ENCODE results near the gene ARHGDIA.
A peak's percentile ranks its signal among the peaks of the same experiment; 100 is the strongest.

Gene ARHGDIA

GRCh38 chr17:81828656-81829055, 42.5 kb downstream of the ARHGDIA start:
- peaks cover 9 to 39% (median 31%) of the 10 kb centered on the region in 5 donors for H3K4me1 ChIP-seq (ENCODE audit: control insufficient read depth in 5 of 5, insufficient read depth in 5 of 5, low read length in 5 of 5)
- peaks cover 0 to 18% (median 9%) of the 10 kb centered on the region in 5 donors for H3K36me3 ChIP-seq (ENCODE audit: control insufficient read depth in 5 of 5, insufficient read depth in 5 of 5, low read length in 5 of 5)
- H3K9ac ChIP-seq (ENCODE audit: low read length in 5 of 5) = peak overlapping the region in 1 of 5 donors; percentile 13
- no peak overlapping the region for H3K4me3 ChIP-seq (ENCODE audit: low read depth in 1 of 5, low read length in 5 of 5)
- H3K27me3 ChIP-seq (ENCODE audit: control insufficient read depth in 5 of 5, insufficient read depth in 4 of 5, low read length in 5 of 5) = no peaks in the 10 kb centered on the region
- no peaks in the 10 kb centered on the region for H3K9me3 ChIP-seq (ENCODE audit: control insufficient read depth in 5 of 5, low read length in 5 of 5)
- H3K27ac ChIP-seq (ENCODE audit: low read depth, low read length) = no peak overlapping the region

GRCh38 chr17:81825841-81826466, 45.2 kb downstream of the ARHGDIA start:
- H3K4me3 ChIP-seq (ENCODE audit: low read depth in 1 of 5, low read length in 5 of 5) = no peak overlapping the region
- H3K4me1 ChIP-seq (ENCODE audit: control insufficient read depth in 5 of 5, insufficient read depth in 5 of 5, low read length in 5 of 5) = peaks cover 4 to 33% (median 28%) of the 10 kb centered on the region in 5 donors
- peak overlapping the region in 2 of 5 donors; percentile 1 to 13 for H3K9ac ChIP-seq (ENCODE audit: low read length in 5 of 5)
- no peaks in the 10 kb centered on the region for H3K9me3 ChIP-seq (ENCODE audit: control insufficient read depth in 5 of 5, low read length in 5 of 5)
- peaks cover 0 to 30% (median 25%) of the 10 kb centered on the region in 5 donors for H3K36me3 ChIP-seq (ENCODE audit: control insufficient read depth in 5 of 5, insufficient read depth in 5 of 5, low read length in 5 of 5)
- H3K27me3 ChIP-seq (ENCODE audit: control insufficient read depth in 5 of 5, insufficient read depth in 4 of 5, low read length in 5 of 5) = no peaks in the 10 kb centered on the region
- no peak overlapping the region for H3K27ac ChIP-seq (ENCODE audit: low read depth, low read length)

GRCh38 chr17:81824595-81824994, 46.5 kb downstream of the ARHGDIA start:
- H3K27ac ChIP-seq (ENCODE audit: low read depth, low read length) = no peak overlapping the region
- H3K4me3 ChIP-seq (ENCODE audit: low read depth in 1 of 5, low read length in 5 of 5) = no peak overlapping the region
- H3K36me3 ChIP-seq (ENCODE audit: control insufficient read depth in 5 of 5, insufficient read depth in 5 of 5, low read length in 5 of 5) = peaks cover 0 to 25% (median 21%) of the 10 kb centered on the region in 5 donors
- no peak overlapping the region for H3K9ac ChIP-seq (ENCODE audit: low read length in 5 of 5)
- no peaks in the 10 kb centered on the region for H3K9me3 ChIP-seq (ENCODE audit: control insufficient read depth in 5 of 5, low read length in 5 of 5)
- H3K27me3 ChIP-seq (ENCODE audit: control insufficient read depth in 5 of 5, insufficient read depth in 4 of 5, low read length in 5 of 5) = peaks cover 0 to under 1% (median 0%) of the 10 kb centered on the region in 5 donors
- peaks cover 4 to 33% (median 26%) of the 10 kb centered on the region in 5 donors for H3K4me1 ChIP-seq (ENCODE audit: control insufficient read depth in 5 of 5, insufficient read depth in 5 of 5, low read length in 5 of 5)

GRCh38 chr17:81823820-81824550, 47.2 kb downstream of the ARHGDIA start:
- no peak overlapping the region for H3K27ac ChIP-seq (ENCODE audit: low read depth, low read length)
- H3K36me3 ChIP-seq (ENCODE audit: control insufficient read depth in 5 of 5, insufficient read depth in 5 of 5, low read length in 5 of 5) = peaks cover 0 to 25% (median 21%) of the 10 kb centered on the region in 5 donors
- H3K27me3 ChIP-seq (ENCODE audit: control insufficient read depth in 5 of 5, insufficient read depth in 4 of 5, low read length in 5 of 5) = peaks cover 0 to 5% (median 3%) of the 10 kb centered on the region in 5 donors
- H3K4me1 ChIP-seq (ENCODE audit: control insufficient read depth in 5 of 5, insufficient read depth in 5 of 5, low read length in 5 of 5) = peaks cover 4 to 33% (median 26%) of the 10 kb centered on the region in 5 donors
- H3K4me3 ChIP-seq (ENCODE audit: low read depth in 1 of 5, low read length in 5 of 5) = no peak overlapping the region
- no peaks in the 10 kb centered on the region for H3K9me3 ChIP-seq (ENCODE audit: control insufficient read depth in 5 of 5, low read length in 5 of 5)
- no peak overlapping the region for H3K9ac ChIP-seq (ENCODE audit: low read length in 5 of 5)

- H3K36me3 ChIP-seq (ENCODE audit: control insufficient read depth in 5 of 5, insufficient read depth in 5 of 5, low read length in 5 of 5) = peaks cover 0 to 25% (median 21%) of the 10 kb centered on the region in 5 donors
- no peak overlapping the region for H3K27ac ChIP-seq (ENCODE audit: low read depth, low read length)
- H3K9ac ChIP-seq (ENCODE audit: low read length in 5 of 5) = no peak overlapping the region
- H3K9me3 ChIP-seq (ENCODE audit: control insufficient read depth in 5 of 5, low read length in 5 of 5) = no peaks in the 10 kb centered on the region
- H3K4me3 ChIP-seq (ENCODE audit: low read depth in 1 of 5, low read length in 5 of 5) = no peak overlapping the region
- H3K27me3 ChIP-seq (ENCODE audit: control insufficient read depth in 5 of 5, insufficient read depth in 4 of 5, low read length in 5 of 5) = peaks cover 0 to 6% (median 3%) of the 10 kb centered on the region in 5 donors
- H3K4me1 ChIP-seq (ENCODE audit: control insufficient read depth in 5 of 5, insufficient read depth in 5 of 5, low read length in 5 of 5) = peaks cover 4 to 27% (median 21%) of the 10 kb centered on the region in 5 donors
Observed at GRCh38 chr17:81822996-81823819, 47.9 kb downstream of the ARHGDIA start.

- H3K27me3 ChIP-seq (ENCODE audit: control insufficient read depth in 5 of 5, insufficient read depth in 4 of 5, low read length in 5 of 5) = peaks cover 0 to 6% (median 4%) of the 10 kb centered on the region in 5 donors
- H3K9ac ChIP-seq (ENCODE audit: low read length in 5 of 5) = peak overlapping the region in 1 of 5 donors; percentile 35
- H3K36me3 ChIP-seq (ENCODE audit: control insufficient read depth in 5 of 5, insufficient read depth in 5 of 5, low read length in 5 of 5) = peaks cover 0 to 25% (median 21%) of the 10 kb centered on the region in 5 donors
- no peaks in the 10 kb centered on the region for H3K9me3 ChIP-seq (ENCODE audit: control insufficient read depth in 5 of 5, low read length in 5 of 5)
- H3K27ac ChIP-seq (ENCODE audit: low read depth, low read length) = no peak overlapping the region
- H3K4me3 ChIP-seq (ENCODE audit: low read depth in 1 of 5, low read length in 5 of 5) = no peak overlapping the region
- peaks cover 4 to 24% (median 19%) of the 10 kb centered on the region in 5 donors for H3K4me1 ChIP-seq (ENCODE audit: control insufficient read depth in 5 of 5, insufficient read depth in 5 of 5, low read length in 5 of 5)
Observed at GRCh38 chr17:81822312-81822637, 48.9 kb downstream of the ARHGDIA start.

- peaks cover 0 to 6% (median 4%) of the 10 kb centered on the region in 5 donors for H3K27me3 ChIP-seq (ENCODE audit: control insufficient read depth in 5 of 5, insufficient read depth in 4 of 5, low read length in 5 of 5)
- H3K4me3 ChIP-seq (ENCODE audit: low read depth in 1 of 5, low read length in 5 of 5) = peak overlapping the region in 1 of 5 donors; percentile 35
- no peaks in the 10 kb centered on the region for H3K9me3 ChIP-seq (ENCODE audit: control insufficient read depth in 5 of 5, low read length in 5 of 5)
- peaks cover 4 to 24% (median 19%) of the 10 kb centered on the region in 5 donors for H3K4me1 ChIP-seq (ENCODE audit: control insufficient read depth in 5 of 5, insufficient read depth in 5 of 5, low read length in 5 of 5)
- H3K36me3 ChIP-seq (ENCODE audit: control insufficient read depth in 5 of 5, insufficient read depth in 5 of 5, low read length in 5 of 5) = peaks cover 0 to 25% (median 21%) of the 10 kb centered on the region in 5 donors
- H3K9ac ChIP-seq (ENCODE audit: low read length in 5 of 5) = peak overlapping the region in 2 of 5 donors; percentile 35
- no peak overlapping the region for H3K27ac ChIP-seq (ENCODE audit: low read depth, low read length)
Observed at GRCh38 chr17:81821603-81822311, 49.4 kb downstream of the ARHGDIA start.

- H3K36me3 ChIP-seq (ENCODE audit: control insufficient read depth in 5 of 5, insufficient read depth in 5 of 5, low read length in 5 of 5) = peaks cover 0 to 25% (median 21%) of the 10 kb centered on the region in 5 donors
- H3K27ac ChIP-seq (ENCODE audit: low read depth, low read length) = no peak overlapping the region
- peaks cover 4 to 21% (median 18%) of the 10 kb centered on the region in 5 donors for H3K4me1 ChIP-seq (ENCODE audit: control insufficient read depth in 5 of 5, insufficient read depth in 5 of 5, low read length in 5 of 5)
- no peaks in the 10 kb centered on the region for H3K9me3 ChIP-seq (ENCODE audit: control insufficient read depth in 5 of 5, low read length in 5 of 5)
- H3K27me3 ChIP-seq (ENCODE audit: control insufficient read depth in 5 of 5, insufficient read depth in 4 of 5, low read length in 5 of 5) = peaks cover 0 to 7% (median 6%) of the 10 kb centered on the region in 5 donors
- no peak overlapping the region for H3K9ac ChIP-seq (ENCODE audit: low read length in 5 of 5)
- H3K4me3 ChIP-seq (ENCODE audit: low read depth in 1 of 5, low read length in 5 of 5) = peak overlapping the region in 1 of 5 donors; percentile 35
Observed at GRCh38 chr17:81821147-81821546, 50.0 kb downstream of the ARHGDIA start.

GRCh38 chr17:81819708-81820107, 51.4 kb downstream of the ARHGDIA start:
- no peaks in the 10 kb centered on the region for H3K9me3 ChIP-seq (ENCODE audit: control insufficient read depth in 5 of 5, low read length in 5 of 5)
- peaks cover 0 to 14% (median 12%) of the 10 kb centered on the region in 5 donors for H3K27me3 ChIP-seq (ENCODE audit: control insufficient read depth in 5 of 5, insufficient read depth in 4 of 5, low read length in 5 of 5)
- H3K4me1 ChIP-seq (ENCODE audit: control insufficient read depth in 5 of 5, insufficient read depth in 5 of 5, low read length in 5 of 5) = peaks cover 3 to 15% (median 14%) of the 10 kb centered on the region in 5 donors
- no peak overlapping the region for H3K27ac ChIP-seq (ENCODE audit: low read depth, low read length)
- H3K4me3 ChIP-seq (ENCODE audit: low read depth in 1 of 5, low read length in 5 of 5) = no peak overlapping the region
- no peak overlapping the region for H3K9ac ChIP-seq (ENCODE audit: low read length in 5 of 5)
- peaks cover 0 to 25% (median 21%) of the 10 kb centered on the region in 5 donors for H3K36me3 ChIP-seq (ENCODE audit: control insufficient read depth in 5 of 5, insufficient read depth in 5 of 5, low read length in 5 of 5)

All from subcutaneous abdominal adipose tissue (tissue), 5 donors.